WERI-Rb-1 (cell line): Measurements from ENCODE around the gene FIZ1.

Experiments used
- DNase-seq: peaks from one replicate; pipeline ENCODE4 v3.0.0-alpha.2; 2020
- H3K27ac ChIP-seq: fragments of 250-450 bp; sonication (Bioruptor Pico); 2 replicates; pipeline ENCODE4 v1.5.1; 2020; ENCODE audit warnings: mild to moderate bottlenecking, moderate library complexity
- H3K27me3 ChIP-seq: fragments of 250-450 bp; sonication (Bioruptor Pico); 2 replicates; pipeline ENCODE4 v1.5.1; 2021; ENCODE audit warnings: mild to moderate bottlenecking, low read depth, moderate library complexity; ENCODE audit not compliant: insufficient read depth, severe bottlenecking
- H3K36me3 ChIP-seq: fragments of 250-450 bp; sonication (Bioruptor Pico); 2 replicates; pipeline ENCODE4 v1.5.1; 2020; ENCODE audit warnings: mild to moderate bottlenecking, moderate library complexity
- H3K4me3 ChIP-seq: 2 replicates; pipeline ENCODE4 v1.5.1; 2011; ENCODE audit warnings: low read depth, mild to moderate bottlenecking, control low read depth, low read length
- H3K9me3 ChIP-seq: fragments of 250-450 bp; sonication (Bioruptor Pico); 2 replicates; pipeline ENCODE4 v1.5.1; 2021; ENCODE audit warnings: mild to moderate bottlenecking, moderate library complexity; ENCODE audit not compliant: severe bottlenecking
- TF ChIP-seq, protein P1 (sequence below): IDR thresholded peaks from 2 replicates; pipeline ENCODE4 v1.5.1; 2011; ENCODE audit warnings: low read depth, mild to moderate bottlenecking, control low read depth, inconsistent platforms, low read length

Gene FIZ1

DNA sequence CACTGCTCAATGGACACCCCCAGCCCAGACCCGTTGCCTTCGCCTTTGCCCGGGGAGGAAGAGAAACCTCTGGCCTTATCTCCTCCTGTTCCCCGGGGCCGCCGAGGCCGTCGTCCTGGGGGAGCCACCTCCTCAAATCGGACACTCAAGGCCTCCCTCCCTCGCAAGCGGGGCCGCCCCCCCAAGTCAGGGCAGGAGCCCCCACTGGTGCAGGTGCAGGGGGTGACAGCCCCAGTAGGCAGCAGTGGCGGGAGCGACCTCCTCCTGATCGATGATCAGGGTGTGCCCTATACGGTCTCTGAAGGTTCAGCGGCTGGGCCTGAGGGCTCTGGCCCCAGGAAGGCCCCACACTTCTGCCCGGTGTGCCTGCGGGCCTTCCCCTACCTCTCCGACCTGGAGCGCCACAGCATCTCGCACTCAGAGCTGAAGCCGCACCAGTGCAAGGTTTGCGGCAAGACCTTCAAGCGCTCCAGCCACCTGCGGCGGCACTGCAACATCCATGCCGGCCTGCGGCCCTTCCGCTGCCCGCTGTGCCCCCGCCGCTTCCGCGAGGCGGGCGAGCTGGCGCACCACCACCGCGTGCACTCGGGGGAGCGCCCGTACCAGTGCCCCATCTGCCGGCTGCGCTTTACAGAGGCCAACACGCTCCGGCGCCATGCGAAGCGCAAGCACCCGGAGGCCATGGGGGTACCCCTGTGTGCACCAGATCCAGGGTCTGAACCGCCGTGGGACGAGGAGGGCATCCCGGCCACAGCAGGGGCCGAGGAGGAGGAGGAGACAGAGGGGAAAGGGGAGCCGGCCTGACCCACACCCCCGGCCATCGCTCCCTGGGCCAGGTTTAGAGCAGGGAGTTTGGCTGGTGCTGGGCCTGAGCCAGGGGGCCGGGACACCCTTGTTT, 3.0 kb upstream of the FIZ1 start:
- Histone ChIP-seq H3K4me3 (no peak overlapping the region), H3K9me3 (no peaks in the 10 kb centered on the region), H3K27ac (peak overlapping the region; percentile 100), H3K27me3 (no peaks in the 10 kb centered on the region), H3K36me3 (peaks cover 12% of the 10 kb centered on the region)
- DNase-seq, result no peak
- TF ChIP-seq, protein P1, sequence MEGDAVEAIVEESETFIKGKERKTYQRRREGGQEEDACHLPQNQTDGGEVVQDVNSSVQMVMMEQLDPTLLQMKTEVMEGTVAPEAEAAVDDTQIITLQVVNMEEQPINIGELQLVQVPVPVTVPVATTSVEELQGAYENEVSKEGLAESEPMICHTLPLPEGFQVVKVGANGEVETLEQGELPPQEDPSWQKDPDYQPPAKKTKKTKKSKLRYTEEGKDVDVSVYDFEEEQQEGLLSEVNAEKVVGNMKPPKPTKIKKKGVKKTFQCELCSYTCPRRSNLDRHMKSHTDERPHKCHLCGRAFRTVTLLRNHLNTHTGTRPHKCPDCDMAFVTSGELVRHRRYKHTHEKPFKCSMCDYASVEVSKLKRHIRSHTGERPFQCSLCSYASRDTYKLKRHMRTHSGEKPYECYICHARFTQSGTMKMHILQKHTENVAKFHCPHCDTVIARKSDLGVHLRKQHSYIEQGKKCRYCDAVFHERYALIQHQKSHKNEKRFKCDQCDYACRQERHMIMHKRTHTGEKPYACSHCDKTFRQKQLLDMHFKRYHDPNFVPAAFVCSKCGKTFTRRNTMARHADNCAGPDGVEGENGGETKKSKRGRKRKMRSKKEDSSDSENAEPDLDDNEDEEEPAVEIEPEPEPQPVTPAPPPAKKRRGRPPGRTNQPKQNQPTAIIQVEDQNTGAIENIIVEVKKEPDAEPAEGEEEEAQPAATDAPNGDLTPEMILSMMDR, result no peak

DNA sequence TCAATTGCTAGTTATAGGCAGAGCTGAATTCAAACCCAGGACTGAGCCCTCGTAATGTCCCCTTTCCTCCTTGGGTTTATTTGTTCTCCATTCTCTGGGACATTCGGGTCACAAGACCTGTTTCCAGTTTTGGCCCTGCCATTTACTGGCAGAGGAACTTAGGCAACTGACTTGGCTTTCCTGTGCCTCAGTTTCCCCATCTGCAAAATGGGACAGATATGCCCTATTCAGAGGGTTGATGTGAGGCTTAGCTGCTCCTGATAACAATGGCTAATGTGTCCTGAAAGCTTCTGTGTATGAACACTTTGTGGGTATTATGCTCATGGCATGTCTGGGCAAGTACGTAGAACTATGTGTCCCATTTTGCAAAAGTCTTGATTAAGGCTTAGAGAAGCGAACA, 1.8 kb upstream of the FIZ1 start:
- Histone ChIP-seq H3K27ac (peak overlapping the region; percentile 100), H3K27me3 (no peaks in the 10 kb centered on the region), H3K36me3 (peaks cover 19% of the 10 kb centered on the region), H3K9me3 (no peaks in the 10 kb centered on the region), H3K4me3 (peak overlapping the region; percentile 71)
- no peak for DNase-seq
- TF ChIP-seq, protein P1, result no peak

- TF ChIP-seq, protein P1, result no peak
- no peak for DNase-seq
- H3K27ac ChIP-seq, result peak overlapping the region; percentile 100
- no peaks in the 10 kb centered on the region for H3K9me3 ChIP-seq
- peaks cover 24% of the 10 kb centered on the region for H3K36me3 ChIP-seq
- H3K27me3 ChIP-seq, result no peaks in the 10 kb centered on the region
- H3K4me3 ChIP-seq, result peak overlapping the region; percentile 71
Measured at GRCh38 chr19:55600662-55601028, 1.3 kb upstream of the FIZ1 start.

GRCh38 chr19:55599842-55600661, 735 bp upstream of the FIZ1 start, which contains the start of gene ZNF524:
Gene ZNF524, plus strand, starts transcription at chr19:55600288. Its CDS starts 1,825 bp downstream, at chr19:55602113.
- peaks cover 30% of the 10 kb centered on the region for H3K36me3 ChIP-seq
- DNase-seq, result peak; percentile 88
- no peaks in the 10 kb centered on the region for H3K27me3 ChIP-seq
- TF ChIP-seq, protein P1, result no peak
- no peaks in the 10 kb centered on the region for H3K9me3 ChIP-seq
- H3K4me3 ChIP-seq, result peak within 1 kb of the TSS; percentile 91
- peak within 1 kb of the TSS; percentile 100 for H3K27ac ChIP-seq

DNA sequence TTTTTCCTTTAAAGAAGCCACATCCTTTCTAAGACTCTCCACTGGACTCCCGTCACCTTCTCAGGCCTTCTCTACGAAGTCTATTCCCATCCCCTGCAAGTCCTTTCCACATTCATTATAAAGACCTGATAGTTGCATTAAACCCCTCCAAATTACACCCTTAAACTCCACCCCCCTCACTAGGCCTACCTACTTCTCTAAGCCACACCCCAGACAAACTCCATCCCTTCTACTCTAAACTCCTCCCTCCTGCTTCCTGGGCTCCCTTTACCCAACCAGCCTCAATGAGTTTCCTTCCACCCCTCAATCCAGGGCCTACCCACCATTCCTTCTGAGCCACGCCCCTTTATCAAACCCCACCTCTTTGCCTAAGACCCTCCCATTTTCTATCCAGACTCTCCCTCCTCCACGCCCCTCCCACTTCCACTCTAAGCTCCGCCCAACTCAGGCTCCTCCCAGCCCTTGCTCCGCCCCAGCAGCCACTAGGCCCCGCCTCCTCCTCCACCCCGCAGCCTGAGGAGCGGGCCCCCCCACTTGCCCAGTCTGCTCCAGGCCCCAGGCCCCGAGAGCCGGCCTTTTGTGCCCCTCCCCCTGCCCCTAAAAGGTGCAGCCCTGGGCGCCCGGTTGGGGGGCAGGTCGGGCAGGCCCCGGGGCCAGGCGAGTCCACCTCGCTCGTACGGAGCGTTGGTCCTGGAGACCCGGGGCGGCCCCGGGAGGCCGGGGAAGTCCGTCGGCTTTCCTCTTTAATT, 424 bp downstream of the FIZ1 start:
- peaks cover 34% of the 10 kb centered on the region for H3K36me3 ChIP-seq
- TF ChIP-seq, protein P1, result no peak
- H3K4me3 ChIP-seq, result peak overlapping the region; percentile 91
- H3K9me3 ChIP-seq, result no peaks in the 10 kb centered on the region
- DNase-seq, result peak; percentile 94
- H3K27ac ChIP-seq, result peak overlapping the region; percentile 100
- H3K27me3 ChIP-seq, result no peaks in the 10 kb centered on the region
